Central memory CD8-positive, alpha-beta T cell (primary cell): Measurements from ENCODE around the gene TGFBRAP1.

Source experiments
- ATAC-seq: fragments of 150-1000 bp; cut with Tn5 transposase; replicated peaks from 2 replicates; pipeline ENCODE4 v1.10.0; 2022; ENCODE audit warnings: mild to moderate bottlenecking, moderate FRiP score, moderate number of reproducible peaks; ENCODE audit not compliant: poor library complexity, severe bottlenecking; ENCODE audit errors: extremely low read depth
- DNase-seq, 2 donors: peaks; one replicate each; pipeline ENCODE4 v3.0.0; 2021; ENCODE audit warnings: low spot score in 2 of 2
- H3K27ac Mint-ChIP-seq: one replicate; pipeline ENCODE4 v1.8.0; 2022; ENCODE audit warnings: low read depth, mild to moderate bottlenecking, moderate library complexity, mixed read lengths
- H3K27me3 Mint-ChIP-seq: one replicate; pipeline ENCODE4 v1.8.0; 2022; ENCODE audit warnings: mixed read lengths
- H3K36me3 Mint-ChIP-seq: one replicate; pipeline ENCODE4 v1.8.0; 2022; ENCODE audit warnings: mild to moderate bottlenecking, moderate library complexity, mixed read lengths; ENCODE audit not compliant: insufficient read depth
- H3K4me1 Mint-ChIP-seq: one replicate; pipeline ENCODE4 v1.8.0; 2022; ENCODE audit warnings: mixed read lengths
- H3K4me3 Mint-ChIP-seq: one replicate; pipeline ENCODE4 v1.8.0; 2022; ENCODE audit warnings: mild to moderate bottlenecking, moderate library complexity, mixed read lengths
- H3K9me3 Mint-ChIP-seq: one replicate; pipeline ENCODE4 v1.8.0; 2022; ENCODE audit warnings: mixed read lengths

TGFBRAP1 gene

DNA sequence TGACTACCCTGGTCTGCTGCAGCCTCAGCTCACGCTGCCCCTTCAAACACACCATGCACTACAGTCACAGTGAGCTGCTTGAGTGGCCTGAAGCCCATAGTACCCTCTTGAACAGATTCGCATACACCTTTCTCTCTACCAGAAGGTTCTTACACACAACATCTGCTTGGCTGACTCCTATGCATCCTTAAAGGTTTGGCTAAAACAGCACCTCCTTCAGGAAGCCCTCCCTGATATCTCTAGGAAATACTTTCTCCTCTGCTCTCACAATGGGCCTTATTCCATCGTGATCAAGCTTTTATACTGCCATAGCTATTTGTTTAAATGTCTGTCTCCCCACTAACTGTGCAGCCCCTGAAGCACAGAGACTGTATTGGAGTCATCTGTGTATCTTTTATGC is 31.5 kb downstream of the TGFBRAP1 start:
- Mint-ChIP-seq H3K4me3 (no peak overlapping the region), H3K27me3 (no peaks in the 10 kb centered on the region), H3K4me1 (peaks cover 32% of the 10 kb centered on the region), H3K27ac (no peak overlapping the region), H3K36me3 (peaks cover 44% of the 10 kb centered on the region), H3K9me3 (no peaks in the 10 kb centered on the region)
- DNase-seq = no peak
- ATAC-seq = no peak

DNA sequence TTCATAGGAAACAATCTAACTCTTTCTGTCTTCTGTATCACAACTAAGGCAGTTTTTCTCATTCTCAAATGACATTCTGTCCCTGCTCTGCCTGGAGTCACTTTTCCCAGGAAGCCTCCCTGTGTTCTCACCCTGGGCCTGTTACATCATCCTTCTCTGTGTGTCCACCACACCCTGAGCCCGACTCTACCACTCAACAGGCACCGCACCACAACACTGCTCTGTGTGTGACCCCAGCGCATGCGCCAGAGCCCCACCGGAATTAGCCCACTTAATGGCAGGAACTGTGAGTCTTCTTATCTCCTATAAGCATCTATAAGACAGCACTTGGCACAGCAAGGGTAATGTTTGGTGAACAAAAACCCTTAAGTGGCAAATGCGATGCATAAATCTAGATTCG is 32.3 kb downstream of the TGFBRAP1 start:
- Mint-ChIP-seq H3K27me3 (no peaks in the 10 kb centered on the region), H3K36me3 (peaks cover 51% of the 10 kb centered on the region), H3K4me3 (no peak overlapping the region), H3K9me3 (no peaks in the 10 kb centered on the region), H3K27ac (peak overlapping the region; percentile 16), H3K4me1 (peaks cover 26% of the 10 kb centered on the region)
- no peak for ATAC-seq
- DNase-seq = no peak

DNA sequence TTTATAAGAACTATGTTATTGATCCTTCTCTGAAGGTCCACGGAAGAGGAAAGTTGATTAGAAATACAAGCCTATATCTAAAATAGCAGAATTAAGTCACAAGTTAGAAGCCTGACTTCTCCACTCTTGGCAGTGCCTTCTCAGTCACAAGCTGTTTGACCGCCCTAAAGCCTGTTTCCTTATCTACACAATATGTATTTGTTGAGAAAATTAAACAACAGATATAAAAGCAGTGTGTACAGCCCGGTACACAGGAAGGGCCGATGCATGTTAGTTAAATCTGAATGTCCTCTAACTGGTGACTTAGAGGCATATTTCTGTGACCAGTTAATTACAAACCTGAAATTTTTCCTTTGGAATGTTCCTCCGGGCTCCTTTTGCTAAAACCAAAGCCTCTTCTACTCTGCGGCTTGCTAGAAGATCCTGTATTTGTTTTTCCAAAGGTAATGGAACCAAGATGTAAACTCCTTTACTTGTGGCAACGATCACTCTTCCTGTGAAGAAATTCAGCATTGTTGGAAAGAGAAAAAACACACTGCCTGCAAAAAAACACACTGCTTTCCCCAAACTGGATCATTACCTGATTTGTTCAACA is 33.4 kb downstream of the TGFBRAP1 start:
- no peak overlapping the region for H3K27ac Mint-ChIP-seq
- no peaks in the 10 kb centered on the region for H3K27me3 Mint-ChIP-seq
- ATAC-seq (no peak), DNase-seq (no peak)
- no peaks in the 10 kb centered on the region for H3K9me3 Mint-ChIP-seq
- peaks cover 58% of the 10 kb centered on the region for H3K36me3 Mint-ChIP-seq
- no peak overlapping the region for H3K4me3 Mint-ChIP-seq
- H3K4me1 Mint-ChIP-seq = peaks cover 20% of the 10 kb centered on the region

DNA sequence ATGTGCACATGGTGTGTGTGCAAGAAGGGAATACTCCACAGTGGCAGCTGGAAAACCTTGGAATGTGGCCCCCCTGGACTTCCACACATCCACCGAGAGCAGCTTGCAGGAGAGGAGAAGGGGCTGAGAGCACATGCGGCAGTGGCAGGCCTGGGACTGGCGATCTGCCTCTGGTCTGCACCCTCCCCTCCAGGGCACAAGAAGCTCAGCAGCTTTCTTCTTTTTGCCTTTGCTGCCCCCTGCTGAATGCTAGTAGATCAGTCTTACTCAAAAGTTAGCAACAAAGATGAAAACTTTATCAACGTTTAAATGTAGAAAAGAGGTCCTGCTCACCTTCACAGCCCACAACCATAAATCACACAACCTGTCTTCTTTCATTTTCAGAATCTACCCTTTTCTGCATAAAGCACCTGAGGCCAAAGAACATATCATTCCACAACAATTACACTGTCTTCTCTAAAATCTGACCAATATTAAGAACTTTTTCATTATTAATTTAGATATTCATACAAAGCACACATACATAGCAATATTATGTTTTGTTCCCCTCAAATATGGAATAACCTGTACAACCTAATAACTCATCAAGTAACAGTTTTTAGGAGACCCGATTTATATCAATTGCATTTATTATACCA is 34.6 kb downstream of the TGFBRAP1 start:
- no peak overlapping the region for H3K4me3 Mint-ChIP-seq

DNA sequence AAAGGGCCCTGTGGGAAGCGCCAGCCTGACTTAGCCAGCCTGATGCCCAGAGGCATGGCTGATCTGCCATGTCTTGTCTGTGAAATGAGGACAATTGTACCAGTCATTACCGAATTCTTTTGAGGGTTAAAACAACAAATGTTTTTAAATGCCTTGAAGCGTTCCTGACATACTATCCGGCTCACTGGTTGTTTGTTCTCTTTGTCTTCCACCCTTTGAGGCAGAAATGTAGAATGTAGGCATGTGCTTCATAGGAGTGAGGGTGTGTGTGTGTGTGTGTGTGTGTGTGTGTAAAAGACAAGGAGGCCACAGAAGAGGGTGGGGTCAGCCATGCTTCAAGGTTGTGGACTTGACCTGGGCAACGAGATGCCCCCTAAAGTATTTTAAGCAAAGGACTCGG is 35.5 kb downstream of the TGFBRAP1 start:
- DNase-seq = no peak
- peak overlapping the region; percentile 14 for H3K27ac Mint-ChIP-seq
- H3K9me3 Mint-ChIP-seq = no peaks in the 10 kb centered on the region
- peaks cover 69% of the 10 kb centered on the region for H3K36me3 Mint-ChIP-seq
- no peak overlapping the region for H3K4me3 Mint-ChIP-seq
- no peaks in the 10 kb centered on the region for H3K27me3 Mint-ChIP-seq
- no peak for ATAC-seq
- peaks cover 26% of the 10 kb centered on the region for H3K4me1 Mint-ChIP-seq

More for the DNA sequence above, 34.6 kb downstream of the TGFBRAP1 start:
- peak overlapping the region; percentile 20 for H3K27ac Mint-ChIP-seq
- no peaks in the 10 kb centered on the region for H3K27me3 Mint-ChIP-seq
- no peaks in the 10 kb centered on the region for H3K9me3 Mint-ChIP-seq
- no peak for ATAC-seq
- H3K36me3 Mint-ChIP-seq = peaks cover 65% of the 10 kb centered on the region
- peaks cover 26% of the 10 kb centered on the region for H3K4me1 Mint-ChIP-seq
- DNase-seq = no peak

DNA sequence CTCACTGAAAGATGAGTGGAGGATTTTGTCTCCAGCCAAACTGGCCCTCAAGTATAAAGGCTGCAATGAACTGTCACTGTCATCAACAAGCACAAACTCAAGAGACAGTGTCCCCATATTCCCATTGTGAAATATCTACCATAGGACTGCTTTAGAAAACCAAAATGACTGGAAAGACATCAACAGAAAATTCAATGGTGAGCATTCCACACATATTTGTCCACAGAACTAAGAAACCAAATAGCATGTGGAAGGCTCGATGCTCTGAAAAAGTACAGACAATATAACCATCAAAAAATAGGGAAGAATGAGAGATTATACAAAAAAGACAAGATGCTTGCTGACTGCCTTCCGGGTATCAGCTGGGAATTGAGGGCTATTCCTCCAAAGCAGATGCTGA is 37.6 kb downstream of the TGFBRAP1 start:
- Mint-ChIP-seq H3K36me3 (peaks cover 59% of the 10 kb centered on the region), H3K9me3 (no peaks in the 10 kb centered on the region), H3K27me3 (no peaks in the 10 kb centered on the region), H3K27ac (peak overlapping the region; percentile 74), H3K4me3 (no peak overlapping the region), H3K4me1 (peaks cover 13% of the 10 kb centered on the region)
- no peak for DNase-seq
- ATAC-seq = no peak

DNA sequence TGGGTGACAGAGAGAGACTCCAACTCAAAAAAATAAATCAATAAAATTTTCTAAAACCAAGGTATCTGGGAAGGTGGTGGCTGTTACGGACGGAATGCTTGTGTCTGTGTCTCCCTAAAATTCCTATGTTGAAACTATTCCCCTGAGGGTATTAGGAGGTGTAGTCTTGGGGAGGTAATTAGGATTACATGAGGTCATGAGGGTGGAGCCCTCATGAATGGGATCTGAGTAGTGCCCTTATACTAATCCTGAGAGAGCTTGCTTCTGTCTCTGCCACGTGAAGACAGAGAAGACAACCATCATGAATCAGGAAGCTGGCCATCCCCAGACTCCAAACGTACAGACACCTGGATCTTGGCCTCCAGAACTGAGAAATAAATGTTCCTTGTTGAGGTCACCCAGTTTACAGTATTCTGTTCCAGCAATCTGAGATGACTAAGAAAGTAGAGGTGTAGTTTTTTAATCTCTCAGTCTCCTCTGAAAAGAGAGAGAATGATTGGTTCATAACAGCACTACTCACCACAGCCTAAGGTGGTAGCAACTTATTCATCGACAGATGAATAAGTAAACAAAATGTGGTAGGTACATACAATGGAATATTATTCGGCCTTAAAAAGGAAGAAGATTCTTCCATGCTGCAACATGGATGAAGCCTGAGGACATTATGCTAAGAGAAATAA is 38.4 kb downstream of the TGFBRAP1 start:
- ATAC-seq = no peak
- Mint-ChIP-seq H3K36me3 (peaks cover 55% of the 10 kb centered on the region), H3K4me1 (peaks cover 10% of the 10 kb centered on the region), H3K27ac (no peak overlapping the region), H3K4me3 (no peak overlapping the region), H3K9me3 (no peaks in the 10 kb centered on the region), H3K27me3 (no peaks in the 10 kb centered on the region)
- DNase-seq = no peak

DNA sequence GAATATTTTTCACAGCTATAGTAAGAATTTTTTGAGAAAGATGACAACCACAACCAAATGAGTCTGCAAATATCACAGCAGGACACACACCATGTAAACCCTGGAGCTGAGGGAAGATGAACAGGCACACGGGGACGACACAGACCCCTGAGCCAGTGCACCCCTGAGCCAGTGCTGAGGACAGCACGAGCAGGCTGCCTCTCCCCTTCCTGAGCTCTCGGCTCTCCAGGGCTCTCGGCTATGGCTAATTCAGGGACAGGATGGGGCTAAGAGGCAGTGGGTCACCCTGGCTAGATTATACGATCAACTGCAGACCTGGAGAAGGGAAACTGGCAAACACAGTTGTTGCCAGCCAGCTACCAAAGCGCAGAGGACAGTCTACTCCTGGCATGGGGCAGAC is 41.4 kb downstream of the TGFBRAP1 start:
- peaks cover 51% of the 10 kb centered on the region for H3K36me3 Mint-ChIP-seq
- H3K4me1 Mint-ChIP-seq = peaks cover 16% of the 10 kb centered on the region
- H3K27ac Mint-ChIP-seq = no peak overlapping the region
- DNase-seq = no peak
- no peak overlapping the region for H3K4me3 Mint-ChIP-seq
- no peaks in the 10 kb centered on the region for H3K27me3 Mint-ChIP-seq
- no peak for ATAC-seq
- no peaks in the 10 kb centered on the region for H3K9me3 Mint-ChIP-seq

DNA sequence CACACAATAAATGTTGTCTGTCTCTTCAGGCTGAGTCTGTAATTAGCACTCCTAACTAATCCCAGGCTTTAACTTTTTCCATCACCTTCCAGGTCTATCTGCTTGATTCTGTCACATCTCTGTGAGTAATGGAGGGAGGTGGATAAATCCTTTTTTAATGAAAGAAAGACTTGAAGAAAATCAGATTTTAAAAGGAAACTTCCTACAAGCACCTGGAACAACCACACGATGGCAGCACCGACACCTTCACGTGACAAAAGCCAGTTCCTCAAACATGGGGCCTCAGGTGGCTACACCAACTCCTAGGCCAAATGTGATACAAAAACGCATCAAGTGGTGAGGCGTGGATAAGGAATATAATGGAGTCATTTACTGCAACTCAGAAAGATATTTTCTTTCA is 41.8 kb downstream of the TGFBRAP1 start:
- Mint-ChIP-seq H3K27me3 (no peaks in the 10 kb centered on the region), H3K9me3 (no peaks in the 10 kb centered on the region), H3K27ac (no peak overlapping the region), H3K4me3 (no peak overlapping the region), H3K36me3 (peaks cover 49% of the 10 kb centered on the region), H3K4me1 (peaks cover 16% of the 10 kb centered on the region)
- DNase-seq = no peak
- ATAC-seq = no peak

DNA sequence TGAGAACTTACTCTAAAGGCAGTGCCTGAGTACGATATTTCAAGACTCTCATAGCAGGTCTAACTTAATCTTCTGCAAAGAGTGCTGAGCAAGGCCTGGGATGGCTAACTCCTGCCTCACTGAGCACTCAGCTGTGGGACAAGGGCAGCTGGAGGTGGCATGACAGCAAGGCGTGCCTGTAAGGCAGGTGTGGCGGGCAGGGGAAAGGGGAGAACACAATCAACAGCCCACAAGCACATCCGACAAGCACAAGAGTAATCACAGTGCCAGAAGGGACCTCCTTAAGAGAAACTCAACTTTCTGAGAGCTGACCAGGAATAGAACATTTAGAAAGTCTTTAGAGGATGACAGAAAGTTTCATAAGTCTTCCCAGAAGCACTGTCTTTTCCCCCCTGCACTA is 46.0 kb downstream of the TGFBRAP1 start:
- Mint-ChIP-seq H3K4me1 (peaks cover 12% of the 10 kb centered on the region), H3K27me3 (no peaks in the 10 kb centered on the region), H3K4me3 (no peak overlapping the region), H3K9me3 (no peaks in the 10 kb centered on the region), H3K27ac (no peak overlapping the region), H3K36me3 (peaks cover 39% of the 10 kb centered on the region)
- no peak for DNase-seq
- no peak for ATAC-seq

DNA sequence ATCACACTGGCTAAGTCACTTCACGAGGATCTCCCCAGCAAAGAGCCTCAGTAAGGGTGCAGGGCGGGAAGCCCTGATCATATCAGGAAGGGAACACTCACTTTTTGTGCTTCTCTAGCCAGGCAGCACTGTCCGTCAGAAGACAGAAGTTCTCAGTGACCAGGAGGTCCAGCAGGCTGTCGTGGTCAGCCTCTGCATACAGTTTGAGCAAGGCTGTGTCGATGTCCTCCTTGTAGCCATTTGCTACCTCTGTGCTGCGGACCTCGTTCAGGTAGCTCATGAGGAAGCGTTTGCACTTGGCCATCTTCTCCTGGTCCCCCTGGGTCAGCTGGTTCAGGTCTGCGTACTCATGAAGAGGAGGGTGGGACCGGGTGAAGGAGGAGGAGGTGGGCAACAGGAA is 49.3 kb downstream of the TGFBRAP1 start:
- Mint-ChIP-seq H3K9me3 (no peaks in the 10 kb centered on the region), H3K36me3 (peaks cover 43% of the 10 kb centered on the region), H3K4me3 (no peak overlapping the region), H3K4me1 (peaks cover 11% of the 10 kb centered on the region), H3K27ac (no peak overlapping the region), H3K27me3 (no peaks in the 10 kb centered on the region)
- DNase-seq (no peak), ATAC-seq (no peak)

DNA sequence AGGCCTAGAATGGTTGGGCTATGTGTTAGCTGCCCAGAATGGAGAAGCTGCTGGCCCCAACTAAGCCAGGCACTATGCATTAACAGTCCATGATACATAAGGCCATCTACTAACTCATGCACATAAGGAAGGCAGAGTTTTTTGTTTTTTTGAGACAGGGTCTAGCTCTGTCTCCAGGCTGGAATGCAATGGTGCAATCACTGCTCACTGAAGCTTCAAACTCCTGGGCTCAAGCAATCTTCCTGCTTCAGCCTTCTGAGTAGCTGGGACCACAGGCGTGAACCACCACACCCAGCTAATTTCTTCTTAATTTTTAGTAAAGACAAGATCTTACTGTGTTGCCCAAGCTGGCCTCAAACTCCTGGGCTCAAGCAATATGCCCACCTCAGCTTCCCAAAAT is 50.4 kb downstream of the TGFBRAP1 start:
- Mint-ChIP-seq H3K9me3 (no peaks in the 10 kb centered on the region), H3K4me3 (no peak overlapping the region), H3K27ac (no peak overlapping the region), H3K36me3 (peaks cover 42% of the 10 kb centered on the region), H3K27me3 (no peaks in the 10 kb centered on the region), H3K4me1 (peaks cover 6% of the 10 kb centered on the region)
- ATAC-seq (no peak), DNase-seq (no peak)

DNA sequence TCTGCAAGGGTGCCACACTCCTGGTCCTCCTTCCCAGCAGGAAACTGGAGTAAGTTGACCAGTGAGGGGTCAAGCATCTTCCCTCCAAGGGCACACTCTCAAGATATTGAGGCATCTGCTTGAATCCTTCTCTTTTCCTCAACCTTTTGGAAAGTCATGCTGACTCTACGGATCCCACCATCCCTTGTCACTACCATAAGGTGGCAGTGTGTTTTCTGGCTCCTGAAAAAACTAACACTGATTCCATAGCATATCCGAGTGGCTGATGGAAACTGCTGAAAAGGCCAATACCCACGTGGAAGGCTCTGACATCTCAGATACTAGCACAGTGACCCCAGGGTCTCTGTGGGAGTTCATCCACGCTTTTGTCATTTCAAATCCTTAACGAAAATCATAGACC is 50.9 kb downstream of the TGFBRAP1 start:
- Mint-ChIP-seq H3K36me3 (peaks cover 38% of the 10 kb centered on the region), H3K27ac (no peak overlapping the region)
- ATAC-seq = no peak

More for the DNA sequence above, 50.9 kb downstream of the TGFBRAP1 start:
- Mint-ChIP-seq H3K4me1 (peaks cover 6% of the 10 kb centered on the region), H3K4me3 (no peak overlapping the region), H3K27me3 (no peaks in the 10 kb centered on the region), H3K9me3 (no peaks in the 10 kb centered on the region)
- no peak for DNase-seq
